Kasumi-1 (cell line): Measurements from ENCODE around the gene IGSF5.
"Not testable (repeated sequence)": the region's sequence is repeated elsewhere in the genome, so short reads cannot be mapped to it uniquely, and the experiment has no call there.

Source experiments
- DNase-seq, 2 experiments: peaks; one replicate each; lab custom pipeline; 2025; lab: John Stamatoyannopoulos, UW

The IGSF5 gene

GRCh38 chr21:39744883-39745282 lies at the start of gene IGSF5:
IGSF5 (plus strand) TSS chr21:39745183; CDS start chr21:39745510, 327 bp downstream.
- DNase-seq = not testable (repeated sequence)

GRCh38 chr21:39696196-39696595 lies 48.8 kb upstream of the IGSF5 start:
- no peak for DNase-seq

GRCh38 chr21:39696618-39697017 lies 48.4 kb upstream of the IGSF5 start:
- no peak for DNase-seq

- DNase-seq = no peak
Measured at GRCh38 chr21:39700318-39700717, 44.7 kb upstream of the IGSF5 start.

- no peak for DNase-seq
Measured at GRCh38 chr21:39703578-39703977, 41.4 kb upstream of the IGSF5 start.

GRCh38 chr21:39705849-39706248 lies 39.1 kb upstream of the IGSF5 start:
- no peak for DNase-seq

GRCh38 chr21:39707316-39707715 lies 37.7 kb upstream of the IGSF5 start:
- DNase-seq = no peak

GRCh38 chr21:39710866-39711265 lies 34.1 kb upstream of the IGSF5 start:
- no peak for DNase-seq

- DNase-seq = no peak
Measured at GRCh38 chr21:39712273-39712672, 32.7 kb upstream of the IGSF5 start.

GRCh38 chr21:39712976-39713375 lies 32.0 kb upstream of the IGSF5 start:
- DNase-seq = no peak

GRCh38 chr21:39713905-39714304 lies 31.1 kb upstream of the IGSF5 start:
- DNase-seq = no peak

GRCh38 chr21:39714331-39714730 lies 30.7 kb upstream of the IGSF5 start:
- no peak for DNase-seq

- peak; percentile 48 to 64 for DNase-seq
Measured at GRCh38 chr21:39715804-39716397, 29.1 kb upstream of the IGSF5 start.

- no peak for DNase-seq
Measured at GRCh38 chr21:39720126-39720778, 24.7 kb upstream of the IGSF5 start.

GRCh38 chr21:39721885-39722284 lies 23.1 kb upstream of the IGSF5 start:
- DNase-seq = no peak

- no peak for DNase-seq
Measured at GRCh38 chr21:39724944-39725343, 20.0 kb upstream of the IGSF5 start.

GRCh38 chr21:39726133-39726532 lies 18.9 kb upstream of the IGSF5 start:
- peak in 1 of 2 experiments; percentile 4 for DNase-seq

- DNase-seq = no peak
Measured at GRCh38 chr21:39727401-39728120, 17.4 kb upstream of the IGSF5 start.

- no peak for DNase-seq
Measured at GRCh38 chr21:39728341-39728740, 16.6 kb upstream of the IGSF5 start.

GRCh38 chr21:39730418-39731157 lies 14.4 kb upstream of the IGSF5 start:
- DNase-seq = no peak

- no peak for DNase-seq
Measured at GRCh38 chr21:39736716-39737115, 8.3 kb upstream of the IGSF5 start.

GRCh38 chr21:39737376-39738000 lies 7.5 kb upstream of the IGSF5 start:
- no peak for DNase-seq
